Measurements from ENCODE around the gene RAF1.
"Not testable (repeated sequence)": the region's sequence is repeated elsewhere in the genome, so short reads cannot be mapped to it uniquely, and the experiment has no call there.

Gene RAF1

DNA sequence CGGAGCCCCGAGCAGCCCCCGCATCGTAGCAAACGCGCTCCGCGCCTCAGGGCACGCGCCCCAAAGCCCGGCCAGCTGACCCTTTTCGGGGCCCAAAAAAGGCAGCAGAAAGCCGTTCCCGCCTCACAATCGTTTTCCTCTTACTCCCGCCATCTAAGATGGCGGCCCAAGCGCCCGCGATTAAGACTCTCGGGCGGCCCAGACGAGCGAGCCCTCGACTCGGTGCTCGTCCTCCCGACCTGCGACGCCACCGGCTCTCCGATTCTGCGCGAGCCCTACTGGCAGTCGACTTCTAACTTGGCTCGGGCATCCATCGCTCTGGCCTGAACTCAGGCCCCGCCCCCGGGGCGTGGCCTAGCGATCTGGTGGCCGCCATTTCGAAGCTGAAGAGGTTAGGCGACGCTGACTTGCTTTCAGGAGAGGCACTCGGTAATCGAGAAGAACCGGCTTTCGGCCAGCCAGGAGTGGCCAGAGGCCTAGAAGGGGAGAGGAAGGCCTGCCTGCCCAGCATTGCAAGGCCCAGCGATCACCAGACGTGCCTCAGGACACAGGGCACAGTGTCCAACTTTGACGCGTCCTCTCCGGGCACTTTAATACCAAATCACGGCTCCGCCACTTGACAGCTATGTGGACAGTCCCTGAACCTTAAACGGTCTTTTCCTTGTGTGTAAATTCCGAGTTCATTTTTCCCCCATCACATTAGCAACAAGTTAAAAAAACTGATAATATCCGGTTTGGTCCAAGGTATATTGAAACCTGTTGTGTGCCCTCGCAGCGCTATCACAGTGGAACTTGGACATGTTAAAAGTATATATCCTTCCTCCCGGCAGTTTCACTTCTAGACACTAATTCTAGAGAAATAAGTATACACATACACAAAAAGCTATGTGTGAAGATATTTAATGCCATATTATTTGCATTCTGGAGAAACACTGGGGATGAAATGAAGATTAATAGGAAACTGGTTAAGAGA, at the start of gene RAF1:
TSS of gene RAF1 (minus strand) at position 182 of the 973 bp plus-strand sequence. CDS start 45,396 bp downstream, outside the sequence.
- DNase-seq (ENCODE audit: low read depth), result peak; percentile 92

- no peak for DNase-seq (ENCODE audit: low read depth)
Observed at GRCh38 chr3:12710062-12710461, 46.1 kb upstream of the RAF1 start.

GRCh38 chr3:12709334-12709733, 45.4 kb upstream of the RAF1 start:
- DNase-seq (ENCODE audit: low read depth), result no peak

DNA sequence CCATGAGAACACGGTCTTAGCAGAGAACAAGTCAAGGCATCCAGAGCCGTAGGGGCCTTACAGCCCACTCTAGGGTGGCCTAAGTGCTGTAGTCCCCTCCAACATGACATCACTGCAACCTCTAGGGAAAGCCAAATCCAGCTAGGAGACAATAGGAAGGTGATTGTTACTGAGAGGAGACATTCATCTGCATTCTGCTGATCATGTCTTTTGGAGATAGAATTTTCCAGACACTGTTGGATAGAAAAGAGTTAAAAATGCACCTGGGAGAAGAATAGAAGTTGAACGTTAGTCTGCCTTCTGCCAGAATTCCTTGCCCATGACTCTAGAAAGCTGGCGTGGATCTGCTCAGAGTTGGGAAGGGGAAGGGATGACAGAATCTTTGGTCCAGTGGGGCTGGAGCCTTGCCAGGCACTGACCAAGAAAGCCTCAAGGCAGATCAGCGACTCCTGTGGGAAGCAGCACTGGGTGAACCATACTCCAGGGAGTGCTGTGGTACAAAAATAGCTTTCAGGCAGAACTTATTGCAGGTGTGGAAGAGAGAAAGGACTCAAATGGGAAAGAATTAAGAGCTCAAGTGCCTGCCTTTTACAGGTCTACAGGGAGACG, 44.8 kb upstream of the RAF1 start:
- DNase-seq (ENCODE audit: low read depth), result no peak

GRCh38 chr3:12707449-12707848, 43.5 kb upstream of the RAF1 start:
- DNase-seq (ENCODE audit: low read depth), result no peak

- peak; percentile 6 for DNase-seq (ENCODE audit: low read depth)
Observed at GRCh38 chr3:12706504-12707253, 42.8 kb upstream of the RAF1 start.

GRCh38 chr3:12705981-12706380, 42.1 kb upstream of the RAF1 start:
- DNase-seq (ENCODE audit: low read depth), result no peak

DNA sequence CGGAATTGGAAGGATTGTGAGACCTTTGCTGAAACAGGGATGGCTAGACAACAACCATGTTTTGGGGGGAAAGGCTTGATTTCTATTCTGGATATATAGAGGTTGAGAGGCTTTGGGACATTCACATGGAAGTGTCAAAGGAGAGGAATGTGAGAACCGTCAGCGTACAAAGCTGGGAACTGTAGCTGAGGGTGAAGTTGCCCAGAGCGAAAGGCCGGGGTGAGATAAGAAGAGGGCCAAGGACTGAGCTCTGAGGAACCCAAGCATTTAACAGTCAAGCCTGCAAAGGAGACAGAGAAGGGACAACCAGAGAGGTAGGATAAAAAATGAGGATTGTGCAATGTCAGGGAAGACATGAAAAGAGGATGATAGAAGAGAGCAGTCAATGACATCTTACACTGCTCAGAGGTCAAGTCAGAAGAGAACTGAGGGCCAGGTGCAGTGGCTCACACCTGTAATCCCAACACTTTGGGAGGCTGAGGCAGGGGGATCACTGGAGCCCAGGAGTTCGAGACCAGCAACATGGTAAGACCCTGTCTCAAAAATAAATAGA, 41.5 kb upstream of the RAF1 start:
- DNase-seq (ENCODE audit: low read depth), result no peak

- no peak for DNase-seq (ENCODE audit: low read depth)
Observed at GRCh38 chr3:12702501-12702900, 38.6 kb upstream of the RAF1 start.

GRCh38 chr3:12701601-12702000, 37.7 kb upstream of the RAF1 start:
- DNase-seq (ENCODE audit: low read depth), result not testable (repeated sequence)

GRCh38 chr3:12700800-12701199, 36.9 kb upstream of the RAF1 start:
- no peak for DNase-seq (ENCODE audit: low read depth)

- DNase-seq (ENCODE audit: low read depth), result no peak
Observed at GRCh38 chr3:12695916-12696315, 32.0 kb upstream of the RAF1 start.

DNA sequence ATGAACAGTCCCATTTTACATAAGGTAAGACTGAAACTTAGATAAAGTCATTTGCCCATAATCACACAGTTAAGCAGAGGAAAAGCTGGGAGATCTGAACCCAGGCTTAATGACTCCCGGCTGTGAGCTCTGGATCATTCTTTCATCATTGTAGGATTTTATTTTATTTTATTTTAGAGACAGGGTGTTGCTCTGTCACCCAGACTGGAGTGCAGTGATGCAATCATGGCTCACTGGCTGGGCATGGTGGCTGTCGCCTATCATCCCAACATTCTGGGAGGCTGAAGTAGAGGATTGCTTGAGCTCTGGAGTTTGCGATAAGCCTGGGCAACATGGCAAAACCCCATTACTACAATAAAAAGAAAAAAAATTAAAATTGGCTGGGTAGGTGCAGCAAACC, 31.2 kb upstream of the RAF1 start:
- DNase-seq (ENCODE audit: low read depth), result no peak

DNA sequence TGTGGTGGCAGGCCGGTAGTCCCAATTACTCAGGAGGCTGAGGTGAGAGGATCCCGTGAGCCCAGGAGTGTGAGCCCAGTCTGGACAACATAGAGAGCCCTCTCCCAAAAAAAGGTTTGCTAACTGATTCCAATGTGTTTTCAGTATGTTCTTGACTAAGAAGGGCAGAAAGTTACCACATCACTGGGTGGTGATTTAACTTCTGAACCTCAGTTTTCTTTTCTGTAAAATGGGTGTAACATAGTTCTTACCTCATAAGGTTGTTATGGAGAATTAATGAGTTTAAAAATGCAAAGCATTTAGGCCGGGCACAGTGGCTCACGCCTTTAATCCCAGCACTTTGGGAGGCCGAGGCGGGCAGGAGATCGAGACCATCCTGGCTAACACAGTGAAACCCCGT, 28.5 kb upstream of the RAF1 start:
- no peak for DNase-seq (ENCODE audit: low read depth)

- no peak for DNase-seq (ENCODE audit: low read depth)
Observed at GRCh38 chr3:12689997-12690711, 26.2 kb upstream of the RAF1 start.

- no peak for DNase-seq (ENCODE audit: low read depth)
Observed at GRCh38 chr3:12687948-12688347, 24.0 kb upstream of the RAF1 start.

GRCh38 chr3:12686096-12686495, 22.2 kb upstream of the RAF1 start:
- DNase-seq (ENCODE audit: low read depth), result no peak

DNA sequence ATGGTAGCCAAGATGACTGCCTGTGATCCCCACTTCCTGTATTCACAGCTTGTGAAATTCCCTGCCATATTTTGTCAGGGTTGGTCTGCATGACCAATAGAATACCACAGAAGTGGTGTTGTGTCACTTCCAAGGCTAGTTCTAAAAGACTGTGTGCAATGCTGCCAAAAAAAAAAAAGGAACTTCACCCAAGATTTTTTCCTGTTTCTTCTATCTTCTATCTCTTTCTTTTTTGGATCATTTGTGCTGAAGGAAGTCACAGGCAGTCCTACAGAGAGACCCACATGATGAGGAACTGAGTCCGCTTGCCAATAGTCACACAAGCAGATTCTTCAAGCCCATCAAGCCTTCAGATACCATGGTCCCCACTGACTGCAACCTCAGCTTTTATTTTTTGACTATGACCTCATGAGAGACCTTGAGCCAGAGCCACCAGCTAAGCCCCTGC, 18.1 kb upstream of the RAF1 start:
- DNase-seq (ENCODE audit: low read depth), result no peak

GRCh38 chr3:12681089-12681942, 17.4 kb upstream of the RAF1 start:
- no peak for DNase-seq (ENCODE audit: low read depth)

DNA sequence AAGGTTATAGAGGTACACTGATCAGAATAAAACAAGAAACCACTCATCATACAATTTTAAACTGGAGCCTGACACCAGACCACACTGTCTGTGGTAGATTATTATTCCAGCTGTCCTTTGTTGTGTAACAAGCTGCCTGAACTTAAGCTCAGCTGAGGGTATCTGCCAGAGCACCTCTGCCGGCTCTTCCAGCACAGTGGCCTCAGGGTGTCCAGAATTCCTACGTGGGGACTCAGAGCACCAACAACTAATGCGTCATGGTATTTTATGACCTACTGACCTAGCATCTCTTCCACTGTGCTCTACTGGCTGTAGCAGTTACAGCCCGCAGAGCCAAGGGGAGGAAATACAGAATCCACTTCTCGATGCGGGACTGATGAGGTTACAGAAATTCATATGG, 15.6 kb upstream of the RAF1 start:
- no peak for DNase-seq (ENCODE audit: low read depth)

- DNase-seq (ENCODE audit: low read depth), result no peak
Observed at GRCh38 chr3:12677616-12678015, 13.7 kb upstream of the RAF1 start.
